ENCODE data around the gene BACE2.
"Not testable (repeated sequence)": the region's sequence is repeated elsewhere in the genome, so short reads cannot be mapped to it uniquely, and the experiment has no call there.

Gene BACE2

DNA sequence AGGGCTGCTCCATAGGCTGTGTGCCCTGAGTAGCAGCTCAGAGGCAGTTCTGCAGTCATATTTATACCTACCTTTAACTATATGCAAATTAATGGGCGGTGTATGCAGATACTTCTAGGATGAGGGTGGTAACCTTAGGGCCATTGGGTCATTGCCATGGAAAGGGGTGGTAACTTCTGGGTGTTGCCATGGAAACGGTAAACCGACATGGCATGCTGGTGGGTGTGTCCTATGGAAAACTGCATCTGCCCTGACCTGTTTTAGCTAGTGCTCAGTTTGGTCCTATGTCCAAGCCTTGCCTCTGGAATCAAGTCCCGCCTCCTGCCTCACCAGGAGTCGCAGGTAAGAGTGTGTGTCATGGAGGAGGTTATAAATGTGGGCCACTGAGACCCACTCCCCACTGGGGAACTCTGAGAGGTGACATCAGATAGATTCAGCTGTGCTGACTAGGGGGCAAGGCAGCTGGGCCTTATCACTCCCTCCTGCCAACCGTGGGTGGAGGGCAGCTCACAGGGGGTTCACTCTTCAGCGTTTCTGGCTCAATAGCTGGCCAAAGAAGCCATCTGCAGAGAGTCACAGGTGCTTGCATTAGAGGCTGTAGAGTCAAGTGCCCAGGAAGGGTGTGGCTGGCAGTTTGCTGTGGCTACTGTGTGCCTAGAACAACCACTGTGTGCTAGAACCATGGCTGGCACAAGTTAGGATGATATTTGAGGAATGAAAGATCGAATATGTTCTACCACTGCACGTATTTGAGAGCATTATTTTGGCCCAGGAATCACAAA lies 19.0 kb downstream of the BACE2 start:
- DNase-seq = no peak

DNA sequence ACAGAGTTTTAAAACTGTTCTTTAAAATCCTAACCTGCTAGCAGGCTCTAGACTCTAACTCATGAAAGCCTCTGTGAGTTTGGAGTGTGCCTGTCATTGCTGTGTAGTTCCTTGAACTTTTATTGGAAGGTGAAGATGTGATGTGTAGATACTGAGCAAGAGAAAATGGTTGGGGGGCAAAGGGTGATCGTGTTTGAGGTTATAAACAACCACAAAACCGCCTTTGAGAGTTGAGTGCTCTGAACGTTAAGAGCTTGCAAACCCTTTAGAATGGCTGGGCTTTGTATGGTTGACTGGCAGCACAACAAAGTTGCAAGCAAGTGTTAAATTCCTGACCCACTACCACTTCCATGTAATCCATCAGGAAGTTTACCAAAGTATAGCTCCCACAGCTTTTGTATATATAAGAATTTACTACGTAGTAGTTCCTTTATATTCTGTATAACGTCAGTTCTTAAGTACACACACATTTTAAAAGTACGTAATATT lies 19.6 kb downstream of the BACE2 start:
- DNase-seq = no peak

DNA sequence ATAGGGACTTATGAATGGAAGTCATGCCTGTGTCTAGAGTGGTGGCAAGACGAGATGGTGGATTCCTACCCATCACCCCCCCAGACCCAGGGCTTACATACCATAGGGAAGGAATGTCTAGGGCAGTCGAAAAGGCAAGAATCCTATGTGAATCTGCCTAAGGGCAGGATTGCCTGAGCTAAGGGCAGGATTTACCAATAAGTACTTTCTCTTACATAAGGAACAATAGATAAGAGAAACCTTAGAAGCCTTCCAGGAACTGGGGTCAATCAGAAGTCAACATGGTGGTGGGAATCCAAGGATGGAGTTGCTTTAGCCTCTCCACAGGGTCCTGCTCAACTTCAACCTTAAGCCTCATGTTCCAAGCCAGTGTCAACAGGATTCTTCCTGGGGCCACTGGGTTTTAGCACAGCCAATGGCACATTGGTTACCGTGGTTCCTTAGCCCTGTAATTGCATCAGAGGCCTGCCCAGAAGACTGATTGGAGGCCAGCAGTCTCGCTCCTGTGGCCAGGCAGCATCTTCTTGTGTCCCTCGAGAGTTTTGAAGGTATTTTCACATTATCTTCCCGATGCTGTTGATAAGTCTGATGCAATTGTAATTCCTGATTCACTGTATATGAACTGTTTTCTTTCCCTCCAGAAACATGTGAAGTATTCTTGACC lies 20.7 kb downstream of the BACE2 start:
- no peak for DNase-seq

DNA sequence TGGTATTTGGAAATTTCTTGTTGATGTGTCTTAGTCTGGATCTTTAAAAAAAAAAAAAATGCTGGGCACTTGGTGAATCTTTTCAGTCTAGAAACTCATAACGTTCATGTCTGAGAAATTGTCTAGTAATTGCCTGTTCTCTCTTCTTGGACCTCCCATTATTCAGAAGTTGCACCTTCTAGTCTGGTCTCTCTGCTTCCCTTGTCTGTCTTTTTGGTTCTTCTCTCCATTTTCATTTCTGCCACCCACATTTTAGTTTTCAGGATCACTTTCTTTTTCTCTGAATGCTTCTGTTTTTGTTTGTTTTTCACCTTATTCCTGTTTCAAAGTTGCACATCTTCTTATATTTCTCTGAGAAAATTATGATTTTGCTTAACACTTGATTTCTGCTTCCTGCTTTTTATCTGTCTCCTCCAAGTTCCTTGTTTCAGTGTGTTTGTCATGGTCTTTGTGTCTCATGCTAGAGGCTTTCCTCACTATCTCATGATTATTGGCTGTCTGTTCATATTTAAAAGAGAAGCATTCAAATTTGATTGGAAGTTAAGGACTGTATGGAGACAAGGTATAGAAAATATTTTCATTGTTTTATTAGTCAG lies 21.3 kb downstream of the BACE2 start:
- DNase-seq = no peak

DNA sequence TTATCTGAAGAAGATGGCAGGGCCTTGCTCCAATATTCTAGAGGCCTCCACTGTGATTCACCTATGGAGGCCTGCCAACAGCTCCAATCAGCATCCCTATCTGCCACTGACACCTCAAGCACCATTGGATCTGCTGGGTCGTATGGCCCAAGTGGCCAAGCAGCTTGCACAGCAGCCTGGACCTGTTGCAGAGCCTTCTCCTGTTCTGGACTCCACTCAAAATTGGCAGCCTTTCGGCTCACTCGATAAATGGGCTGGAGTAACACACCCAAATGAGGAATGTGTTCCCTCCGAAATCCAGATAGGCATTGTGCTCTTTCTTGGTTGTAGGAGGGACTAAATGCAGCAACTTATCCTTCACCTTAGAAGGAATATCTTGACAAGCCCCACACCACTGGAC lies 24.6 kb downstream of the BACE2 start:
- not testable (repeated sequence) for DNase-seq

DNA sequence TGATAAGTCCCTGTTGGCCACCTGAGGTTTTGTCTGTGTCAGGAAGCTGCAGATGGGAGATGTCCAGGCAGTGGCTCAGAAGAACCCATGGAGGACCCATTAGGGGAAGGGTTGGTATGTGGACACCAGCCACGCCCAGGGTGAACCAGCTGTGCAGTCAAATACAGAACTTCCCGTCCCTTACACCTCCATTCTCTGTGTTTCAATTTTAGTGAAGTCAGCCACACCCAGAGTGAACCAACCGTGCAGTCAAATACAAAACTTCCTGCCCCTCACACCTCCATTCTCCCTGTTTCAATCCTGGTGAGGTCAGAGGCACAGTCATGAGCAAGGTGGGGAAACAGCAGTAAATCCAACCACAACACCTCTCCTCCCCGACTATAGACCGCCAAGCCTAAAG lies 27.4 kb downstream of the BACE2 start:
- DNase-seq = no peak

DNA sequence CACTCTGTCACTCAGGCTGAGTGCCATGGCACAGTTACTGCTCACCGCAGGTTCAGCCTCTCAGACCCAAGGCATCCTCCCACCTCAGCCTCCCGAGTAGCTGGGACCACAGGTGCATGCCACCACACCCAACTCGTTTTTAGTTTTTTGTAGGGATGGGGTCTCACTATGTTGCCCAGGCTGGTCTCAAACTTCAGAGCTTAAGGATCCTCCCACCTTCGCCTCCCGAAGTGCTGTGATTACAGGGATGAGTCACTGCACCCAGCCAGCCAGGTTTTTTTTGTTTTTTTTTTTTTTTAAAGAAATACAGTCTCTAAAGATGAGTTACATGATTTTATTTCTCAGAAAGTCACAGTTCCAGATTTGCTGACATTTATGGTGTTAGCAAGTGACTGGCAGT lies 29.0 kb downstream of the BACE2 start:
- DNase-seq = no peak

DNA sequence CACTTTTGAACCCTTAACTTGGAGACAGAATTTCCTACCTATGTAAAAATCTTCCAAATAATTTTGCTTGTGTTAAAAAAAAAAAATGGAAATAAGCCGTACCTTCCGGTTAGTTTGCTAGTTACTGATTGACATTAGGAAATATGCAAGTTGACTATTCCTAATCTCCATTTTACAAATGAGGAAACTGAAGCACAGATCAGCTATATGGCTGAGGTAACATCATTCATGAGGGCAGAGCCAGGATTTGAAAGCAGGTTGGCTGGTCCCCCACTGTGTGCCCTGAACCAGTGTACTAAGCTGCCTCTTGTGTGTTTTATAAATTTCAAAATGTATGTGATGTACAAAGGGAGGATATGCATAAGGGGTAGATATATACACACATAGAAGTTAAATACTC lies 29.6 kb downstream of the BACE2 start:
- no peak for DNase-seq

DNA sequence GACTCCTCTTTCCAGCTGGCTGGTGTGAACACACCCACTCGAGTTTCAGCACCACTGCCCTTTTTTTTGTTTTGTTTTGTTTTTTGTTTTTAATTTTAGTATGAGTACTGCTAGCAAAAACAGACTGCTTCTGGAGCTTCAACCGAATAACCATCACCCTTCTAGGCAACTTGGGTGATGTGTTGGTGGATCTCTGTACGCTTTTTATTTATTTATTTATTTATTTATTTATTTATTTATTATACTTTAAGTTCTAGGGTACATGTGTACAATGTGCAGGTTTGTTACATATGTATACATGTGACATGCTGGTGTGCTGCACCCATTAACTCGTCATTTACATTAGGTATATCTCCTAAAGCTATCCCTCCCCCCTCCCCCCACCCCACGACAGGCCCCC lies 30.7 kb downstream of the BACE2 start:
- not testable (repeated sequence) for DNase-seq

DNA sequence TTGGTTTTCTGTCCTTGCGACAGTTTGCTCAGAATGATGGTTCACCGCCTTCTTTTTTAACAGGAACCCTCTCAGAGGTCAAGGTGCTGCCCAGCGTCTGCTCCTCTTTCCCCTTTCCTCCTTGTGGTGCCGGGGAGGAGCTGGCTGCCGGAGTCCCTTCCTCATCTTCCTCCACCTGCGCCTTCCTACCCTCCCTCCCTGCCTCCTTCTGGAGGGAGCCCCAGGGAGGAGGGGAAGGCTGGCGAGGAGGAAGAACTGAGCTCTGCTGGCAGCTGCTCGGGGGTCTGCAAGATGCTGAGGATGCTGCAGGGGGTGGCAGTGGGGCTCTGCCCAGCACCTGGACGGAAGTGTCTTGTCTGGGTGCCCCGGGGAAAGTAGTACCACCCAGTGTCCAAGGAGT lies 31.2 kb downstream of the BACE2 start:
- no peak for DNase-seq

DNA sequence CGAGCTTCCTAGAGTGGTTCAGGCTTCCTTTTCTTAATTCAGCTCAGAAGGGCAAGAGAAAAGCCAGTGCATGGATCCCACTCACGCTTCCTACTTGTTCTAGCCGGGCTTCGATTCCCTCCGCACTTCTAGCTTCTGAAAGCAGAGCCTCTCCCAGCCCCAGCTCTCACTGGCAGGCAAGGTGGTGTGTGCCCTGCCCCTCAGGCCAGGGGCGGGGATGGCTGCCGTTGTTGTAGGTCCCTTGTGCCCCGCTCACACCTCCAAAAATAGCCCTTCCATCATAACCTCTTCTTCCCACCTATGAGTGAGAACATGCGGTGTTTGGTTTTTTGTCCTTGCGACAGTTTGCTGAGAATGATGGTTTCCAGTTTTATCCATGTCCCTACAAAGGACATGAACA lies 31.6 kb downstream of the BACE2 start:
- DNase-seq = no peak

DNA sequence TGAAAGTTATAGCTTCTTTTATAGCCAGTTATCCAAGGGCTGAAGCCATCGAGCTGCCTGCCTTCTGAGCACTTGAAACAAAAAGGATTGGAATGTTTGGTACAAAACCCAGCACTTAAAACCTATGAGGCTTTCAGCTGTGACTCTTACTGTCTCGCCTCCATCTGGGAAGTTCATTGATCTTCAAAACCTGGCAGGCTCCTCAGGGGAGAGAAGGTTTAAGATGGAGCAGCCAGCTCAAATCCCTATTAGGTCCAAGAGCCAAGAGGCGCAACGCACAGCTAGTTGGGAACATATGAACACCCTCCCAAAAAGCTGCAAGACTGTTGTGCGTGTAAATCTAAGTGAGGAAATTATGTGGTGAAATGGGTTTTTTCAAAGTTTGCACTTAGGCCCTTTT lies 33.4 kb downstream of the BACE2 start:
- no peak for DNase-seq

DNA sequence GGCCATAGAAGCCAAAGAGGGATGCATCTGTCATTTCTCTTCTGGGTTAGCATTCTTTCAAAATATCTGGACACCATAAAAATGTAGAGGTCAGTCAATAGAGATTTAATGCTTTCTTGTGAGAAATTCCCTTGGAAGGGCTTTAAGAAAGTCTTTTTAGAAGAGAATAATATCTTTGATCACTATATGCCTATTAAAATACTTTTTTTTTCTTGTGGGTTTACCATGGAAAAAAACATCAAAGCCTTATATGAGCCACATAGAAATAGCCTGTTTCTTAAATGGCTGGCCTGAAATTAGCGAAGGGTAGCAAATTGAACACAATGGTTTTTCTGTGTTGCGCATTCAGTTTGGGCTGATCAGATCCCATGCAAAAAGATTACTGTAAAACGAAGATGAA lies 36.8 kb downstream of the BACE2 start:
- no peak for DNase-seq

DNA sequence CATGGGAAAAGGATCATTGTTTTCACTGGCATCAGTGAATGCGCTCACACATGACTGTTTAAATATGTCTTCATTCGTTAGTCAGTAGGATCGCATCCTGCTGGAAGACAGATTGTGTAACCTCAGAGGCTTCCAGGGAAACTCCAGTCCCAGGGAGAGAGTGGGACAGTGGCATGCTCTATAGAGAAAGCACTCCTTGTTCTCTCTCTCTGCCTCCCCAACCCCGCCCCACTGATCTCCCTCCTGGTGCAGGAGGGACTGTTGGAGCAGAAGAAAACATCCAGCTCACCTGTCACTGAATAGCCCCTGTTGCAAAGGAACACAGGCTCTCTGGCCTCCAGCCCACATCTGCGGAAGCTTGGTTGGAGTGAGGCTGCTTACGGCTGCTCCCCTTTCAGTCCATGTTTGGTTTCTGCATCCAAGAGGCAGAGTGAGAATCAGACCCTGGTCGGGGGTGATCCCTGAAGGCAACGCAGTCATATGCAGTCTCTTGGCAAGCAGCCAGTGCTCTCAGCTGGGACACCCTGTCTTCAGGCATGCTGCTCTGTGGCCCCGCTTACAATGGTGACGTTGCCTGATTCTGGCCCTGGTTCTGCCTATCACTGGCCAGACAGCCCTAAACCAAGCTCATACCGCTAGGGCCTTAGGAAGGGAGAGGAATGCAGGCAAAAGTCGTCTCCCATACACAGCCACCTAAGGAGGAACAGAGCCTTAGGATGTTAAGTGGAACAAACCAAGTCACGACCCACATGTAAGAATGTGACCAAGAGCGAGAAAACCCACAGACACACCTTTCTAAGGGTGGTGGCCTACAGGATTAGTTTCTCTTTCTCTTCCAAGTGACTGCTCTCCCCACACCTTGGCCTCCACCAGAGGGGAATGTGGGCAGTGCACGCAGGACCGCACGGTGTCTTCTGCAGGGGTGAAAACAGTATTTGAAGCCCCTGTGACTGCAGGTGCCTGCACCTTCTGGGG lies 39.7 kb downstream of the BACE2 start:
- DNase-seq = no peak

DNA sequence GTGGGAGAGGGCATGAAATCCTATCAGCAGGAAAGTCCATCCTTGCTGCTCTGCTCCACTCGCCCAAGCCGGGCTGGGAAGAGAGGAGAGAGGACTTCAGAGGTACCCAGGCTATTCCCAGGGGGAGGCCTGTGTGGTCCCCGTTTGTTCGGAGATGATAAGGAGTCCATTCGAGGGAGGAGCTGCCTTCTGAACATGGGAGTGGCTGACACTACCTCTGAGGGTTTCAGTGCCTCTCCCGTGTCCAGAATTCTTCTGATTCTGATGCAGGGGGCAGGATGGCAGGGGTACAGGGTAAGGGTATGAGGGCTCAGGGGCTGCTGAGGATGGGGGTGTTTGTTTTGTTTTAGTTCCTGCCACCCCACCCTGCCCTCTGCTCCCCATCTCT lies 40.4 kb downstream of the BACE2 start:
- no peak for DNase-seq

DNA sequence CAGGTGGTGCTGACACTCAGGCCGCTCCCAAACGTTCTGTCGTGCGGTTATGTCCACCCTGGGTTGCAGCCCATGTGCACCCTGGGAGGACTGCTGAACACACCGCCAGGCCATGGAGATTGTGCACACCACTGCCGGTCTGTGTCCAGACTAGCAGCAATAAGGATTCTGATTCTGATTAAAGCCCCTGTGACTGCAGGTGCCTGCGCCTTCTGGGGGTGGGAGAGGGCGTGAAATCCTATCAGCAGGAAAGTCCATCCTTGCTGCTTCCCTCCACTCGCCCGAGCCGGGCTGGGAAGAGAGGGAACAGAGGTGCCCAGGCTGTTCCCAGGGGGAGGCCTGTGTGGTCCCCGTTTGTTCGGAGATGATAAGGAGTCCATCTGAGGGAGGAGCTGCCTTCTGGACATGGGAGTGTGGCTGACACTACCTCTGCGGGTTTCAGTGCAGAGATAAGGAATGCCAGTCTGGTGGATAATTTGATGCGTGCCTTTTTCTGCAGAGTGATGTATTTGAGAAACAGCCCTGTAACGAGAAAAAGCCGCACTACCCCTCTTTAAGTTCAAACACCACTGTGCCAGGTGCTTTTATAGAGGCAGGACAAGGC lies 41.2 kb downstream of the BACE2 start:
- DNase-seq = no peak

DNA sequence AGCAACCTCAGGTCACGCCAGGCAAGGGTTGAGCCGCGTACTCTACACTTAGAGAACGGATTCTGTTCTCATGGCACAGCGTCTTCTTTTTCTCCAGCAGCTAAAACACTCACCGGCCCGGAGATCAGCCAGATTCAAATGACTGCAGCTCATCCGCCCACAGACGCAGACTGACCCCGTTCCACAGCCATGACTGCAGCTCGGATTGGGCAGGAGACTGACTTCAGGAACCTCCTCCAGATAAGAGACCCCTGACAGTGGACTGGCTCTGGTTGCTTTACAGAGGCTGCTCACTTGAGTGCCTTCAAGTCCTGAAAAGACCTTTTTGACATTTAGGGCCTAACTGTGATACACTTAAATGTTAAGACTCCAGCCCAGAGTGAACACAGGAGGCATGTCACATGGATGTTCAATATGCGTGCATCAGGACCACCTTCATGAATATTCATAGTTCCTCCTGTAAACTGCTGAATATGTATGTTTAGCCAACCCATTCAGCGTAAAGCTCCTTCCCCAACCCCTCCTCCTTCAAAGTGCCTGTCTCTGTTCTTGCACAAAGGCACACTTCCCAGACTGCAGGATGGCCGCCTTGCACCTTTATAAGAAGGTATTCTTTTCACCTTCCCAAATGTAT lies 42.6 kb downstream of the BACE2 start:
- no peak for DNase-seq

DNA sequence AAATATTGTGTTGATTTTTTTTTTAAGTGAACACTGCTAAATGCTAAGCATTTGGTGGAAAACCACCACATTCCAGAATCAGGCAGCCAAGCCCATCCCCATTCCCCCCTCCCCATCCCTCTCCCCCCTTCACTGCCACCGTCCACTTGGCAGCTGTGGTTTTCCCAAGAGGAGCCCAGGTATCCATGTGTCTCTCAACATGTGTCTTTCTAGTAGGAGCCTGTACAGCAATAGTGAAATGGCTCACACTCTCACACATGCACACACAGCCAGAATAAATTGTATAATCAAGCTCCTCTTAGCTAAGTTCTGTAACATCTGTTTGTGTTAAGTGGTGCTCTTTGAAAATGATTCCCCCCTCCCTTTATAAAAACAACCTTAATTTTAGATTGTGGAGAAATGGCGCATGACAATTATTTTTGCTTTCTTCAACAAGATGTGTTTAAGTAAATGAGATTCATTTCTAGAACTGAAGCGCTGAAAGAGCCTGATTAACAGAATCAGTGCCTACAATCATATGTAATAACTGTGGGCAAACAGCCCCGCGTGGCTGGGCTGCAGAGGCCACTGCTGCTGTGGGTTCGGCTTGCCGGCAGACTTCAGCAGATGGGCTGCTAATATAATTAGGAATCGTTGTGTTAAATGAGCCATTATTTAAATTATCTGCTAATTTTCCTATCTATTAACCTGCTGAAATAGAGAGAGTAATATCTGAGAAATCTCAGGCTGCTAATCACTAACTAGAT lies 43.3 kb downstream of the BACE2 start:
- no peak for DNase-seq

DNA sequence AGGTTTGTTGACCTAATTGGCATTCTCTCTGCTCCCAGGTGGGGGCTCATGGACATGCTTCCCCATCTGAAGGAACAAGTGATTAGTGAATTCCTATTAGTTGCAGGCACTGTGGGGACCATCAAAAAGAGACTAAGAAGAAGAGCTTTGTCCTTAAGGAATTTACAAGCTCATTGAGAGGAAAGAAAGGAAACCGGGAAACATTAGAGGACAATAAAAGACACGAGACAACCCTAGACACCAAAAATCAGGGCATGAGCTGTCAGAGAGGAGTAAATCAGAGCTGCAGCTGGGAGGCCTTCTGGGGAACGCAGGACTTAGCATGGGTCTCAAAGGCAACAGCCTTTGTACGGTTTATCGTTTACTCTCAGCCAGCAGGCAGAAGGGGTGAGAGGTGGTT lies 45.1 kb downstream of the BACE2 start:
- DNase-seq = no peak

DNA sequence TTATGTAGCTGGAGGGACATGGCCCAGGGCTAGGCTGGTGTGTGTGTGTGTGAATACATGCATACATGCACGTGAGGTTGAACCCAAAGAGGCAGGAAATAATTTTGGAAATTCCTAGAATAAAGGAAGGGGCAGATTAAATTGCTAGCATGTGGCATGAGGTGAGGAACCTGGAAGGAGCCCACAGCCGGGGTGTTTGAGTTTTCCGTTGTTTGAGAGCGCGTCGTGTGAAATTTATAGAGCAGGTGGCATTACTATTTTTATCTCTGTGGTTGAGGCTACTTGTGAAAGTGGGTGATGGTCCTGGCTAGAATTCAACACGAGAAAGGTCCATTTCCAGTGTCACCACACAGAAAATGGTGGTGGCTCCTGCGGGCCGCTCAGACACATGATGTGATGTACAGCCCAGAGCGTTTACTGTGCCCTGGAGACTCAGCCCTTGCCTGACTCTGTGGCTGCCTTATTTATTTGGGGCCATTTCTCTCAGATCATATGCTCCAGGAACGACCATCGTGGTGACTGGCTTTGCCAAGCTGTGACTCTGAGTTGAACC lies 48.0 kb downstream of the BACE2 start:
- DNase-seq = no peak

DNA sequence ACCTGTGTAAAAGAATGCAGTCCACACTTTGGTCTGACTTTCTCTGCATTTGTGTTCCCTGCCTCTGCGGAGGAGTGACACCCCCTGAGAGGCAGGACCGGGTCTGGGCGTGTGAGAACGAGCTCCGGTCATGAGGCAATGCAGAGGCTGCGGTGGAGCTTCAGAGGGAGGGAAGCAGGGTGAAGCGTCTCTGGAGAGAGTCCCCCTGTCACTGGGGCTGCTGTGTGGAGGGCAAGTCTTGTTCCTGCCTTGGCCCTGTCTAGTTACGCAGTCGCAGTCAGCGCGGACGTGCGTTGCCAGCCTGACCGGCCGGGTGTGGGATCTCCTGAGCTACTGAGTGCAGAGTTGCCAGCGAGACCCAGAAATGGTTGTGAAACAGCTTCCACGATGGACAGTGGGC lies 48.5 kb downstream of the BACE2 start:
- DNase-seq = no peak

Data from activated CD8-positive, alpha-beta memory T cell treated with anti-CD3 and anti-CD28 coated beads for 24 hours (primary cell).